HG02970 (cell line): ENCODE measurements around the gene FBXL5.

Experiments used
- ATAC-seq: cut with Tn5 transposase; IDR thresholded peaks from one replicate; pipeline ENCODE4 v1.9.1; 2021; ENCODE audit warnings: mild to moderate bottlenecking, moderate library complexity, moderate number of reproducible peaks; ENCODE audit not compliant: unreplicated experiment, low FRiP score

Gene FBXL5

DNA sequence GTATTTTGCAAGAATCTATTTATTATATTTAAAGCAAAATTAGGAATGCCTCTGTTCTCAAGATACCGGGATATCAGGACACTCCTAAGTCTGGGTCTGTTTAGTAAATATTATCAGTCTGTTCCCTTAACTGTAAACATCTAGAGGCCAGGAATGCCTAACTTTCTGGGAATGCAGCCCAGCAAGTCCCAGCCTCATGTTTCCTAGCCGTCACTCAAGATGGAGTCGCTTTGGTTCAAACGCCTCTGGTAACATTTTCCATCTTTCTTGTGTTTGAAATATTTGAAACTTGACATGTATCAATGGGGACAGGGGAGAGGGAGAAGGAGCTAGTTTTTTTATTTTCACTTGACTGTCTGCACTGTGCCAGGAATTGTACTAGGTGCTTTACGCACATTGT, 85.4 kb downstream of the FBXL5 start:
- no peak for ATAC-seq

DNA sequence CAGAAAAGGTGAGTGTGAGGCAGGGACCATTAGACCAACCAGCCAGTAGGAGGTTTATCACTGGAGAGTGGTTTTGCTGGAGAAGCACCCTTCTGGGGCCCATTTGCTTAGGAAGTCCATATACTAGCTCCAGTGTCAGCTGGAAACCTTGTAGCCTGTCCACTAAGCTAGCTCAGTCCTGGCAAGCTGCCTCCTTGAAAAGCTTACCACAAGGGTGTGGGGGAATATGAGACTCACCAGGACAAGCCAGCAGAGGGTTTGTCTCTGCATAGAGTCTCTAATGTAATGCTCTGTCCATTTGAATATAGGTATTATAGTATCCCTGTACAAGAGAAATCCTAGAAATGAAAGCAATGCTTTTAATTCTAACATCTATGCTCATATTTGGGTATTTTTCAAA, 86.3 kb downstream of the FBXL5 start:
- no peak for ATAC-seq

DNA sequence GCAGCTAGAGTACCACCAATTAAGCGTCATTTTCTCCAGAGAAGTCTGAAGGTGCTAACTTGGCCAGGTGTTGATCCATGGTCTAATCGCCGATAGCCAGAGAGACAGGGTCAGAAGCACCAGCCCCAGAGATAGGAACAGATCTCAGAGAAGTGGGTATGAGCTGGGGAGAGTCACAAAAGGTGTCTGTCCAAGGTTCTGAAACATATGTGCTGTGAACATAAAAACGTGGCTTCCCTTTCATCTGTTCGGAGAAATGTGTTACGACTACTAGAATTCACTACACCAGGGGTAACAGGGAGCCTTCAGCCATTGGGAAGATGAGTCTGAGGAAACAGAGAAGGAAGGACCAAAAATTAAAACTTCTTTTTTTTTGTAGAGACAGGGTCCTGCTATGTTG, 91.3 kb downstream of the FBXL5 start:
- no peak for ATAC-seq

DNA sequence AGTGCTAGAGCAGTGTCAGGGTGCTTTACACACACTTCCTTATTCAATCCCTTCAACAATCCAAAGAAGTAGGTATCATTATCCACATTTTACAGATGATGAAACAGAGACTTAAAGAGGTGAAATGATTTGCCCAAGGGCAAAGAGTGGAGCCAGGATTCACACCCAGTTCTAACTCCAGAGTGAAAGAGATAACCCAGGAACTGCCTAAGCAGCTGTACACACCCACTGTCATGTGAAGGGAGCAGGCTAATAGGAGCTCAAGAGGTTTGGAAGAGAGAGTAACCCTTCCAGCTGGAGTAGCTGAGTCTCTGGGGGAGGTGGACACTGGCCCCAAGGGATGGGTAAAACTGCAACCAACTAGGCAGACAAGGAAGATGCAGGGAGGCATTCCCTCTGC, 92.5 kb downstream of the FBXL5 start:
- ATAC-seq = no peak

DNA sequence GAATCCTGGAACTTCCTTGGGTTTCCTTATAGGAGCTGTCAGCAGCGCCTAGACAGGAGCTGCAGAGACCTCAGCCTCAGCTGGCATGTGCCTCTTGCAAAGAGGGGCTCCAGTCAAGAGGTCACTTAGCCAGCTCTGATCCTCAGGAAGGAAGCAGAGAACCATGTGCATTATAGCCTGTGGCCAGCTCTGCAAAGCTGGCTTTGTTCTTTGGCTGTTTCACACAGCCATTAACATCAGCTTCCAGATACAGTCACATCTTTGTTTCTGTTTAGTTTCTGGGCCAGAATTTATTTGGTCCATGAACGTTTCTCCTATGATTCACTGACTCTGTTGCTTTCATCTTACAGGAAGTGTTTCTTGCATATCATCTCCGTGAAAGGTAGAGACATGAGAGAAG, 93.0 kb downstream of the FBXL5 start:
- no peak for ATAC-seq

DNA sequence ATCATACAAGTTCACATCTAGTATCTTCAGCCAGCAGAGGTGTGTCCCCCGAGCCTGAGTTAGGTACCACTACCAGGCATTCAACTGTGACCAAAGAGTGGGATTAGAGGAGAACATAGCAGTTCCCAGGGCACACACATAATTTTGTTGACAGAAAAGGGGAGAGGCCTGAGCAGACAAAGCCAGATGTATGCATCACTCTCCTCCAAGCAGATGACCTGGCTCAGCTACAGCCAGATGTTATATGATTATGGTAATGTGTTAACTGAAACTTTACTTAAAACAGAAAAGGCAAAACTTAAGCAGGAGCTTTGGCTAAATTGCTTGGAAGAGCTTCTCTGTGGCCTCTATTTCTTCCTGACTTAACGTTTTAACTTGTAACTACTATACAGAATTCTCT, 96.6 kb downstream of the FBXL5 start:
- ATAC-seq = no peak

DNA sequence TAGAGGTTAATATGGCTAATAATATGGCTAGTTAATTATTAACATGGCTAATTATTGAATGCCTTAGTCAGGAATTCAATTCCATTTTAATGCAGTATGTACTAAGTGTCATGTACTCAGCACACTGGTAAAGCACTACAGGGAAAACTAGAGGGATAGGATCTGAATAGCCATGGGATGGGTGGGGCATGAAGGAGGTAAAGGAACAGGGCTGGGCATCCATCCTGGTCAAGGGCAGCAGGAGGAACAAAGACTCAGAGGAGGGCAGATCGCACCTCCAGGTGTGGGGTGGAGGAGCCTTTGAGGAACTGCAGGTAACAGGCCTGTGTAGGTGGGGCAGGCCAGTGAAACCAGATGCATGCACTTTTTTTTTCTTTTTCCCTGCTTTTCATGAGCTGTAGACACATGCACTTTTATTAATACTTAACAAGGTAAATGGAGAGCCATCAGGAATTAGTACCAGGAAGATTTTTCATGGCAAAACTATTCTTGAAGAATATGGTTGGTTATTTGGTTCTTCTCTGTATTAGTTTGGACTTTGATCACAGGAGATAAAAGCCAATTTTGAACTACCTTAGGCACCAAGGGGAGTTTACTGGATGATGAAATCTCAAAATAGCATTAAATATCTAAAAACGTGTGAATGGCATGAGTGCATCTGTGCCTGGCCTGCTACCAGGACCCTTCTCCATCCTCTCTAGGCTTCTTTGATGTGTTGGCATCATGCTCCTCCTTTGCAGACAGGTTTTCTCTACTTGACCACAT, 97.2 kb downstream of the FBXL5 start:
- no peak for ATAC-seq

DNA sequence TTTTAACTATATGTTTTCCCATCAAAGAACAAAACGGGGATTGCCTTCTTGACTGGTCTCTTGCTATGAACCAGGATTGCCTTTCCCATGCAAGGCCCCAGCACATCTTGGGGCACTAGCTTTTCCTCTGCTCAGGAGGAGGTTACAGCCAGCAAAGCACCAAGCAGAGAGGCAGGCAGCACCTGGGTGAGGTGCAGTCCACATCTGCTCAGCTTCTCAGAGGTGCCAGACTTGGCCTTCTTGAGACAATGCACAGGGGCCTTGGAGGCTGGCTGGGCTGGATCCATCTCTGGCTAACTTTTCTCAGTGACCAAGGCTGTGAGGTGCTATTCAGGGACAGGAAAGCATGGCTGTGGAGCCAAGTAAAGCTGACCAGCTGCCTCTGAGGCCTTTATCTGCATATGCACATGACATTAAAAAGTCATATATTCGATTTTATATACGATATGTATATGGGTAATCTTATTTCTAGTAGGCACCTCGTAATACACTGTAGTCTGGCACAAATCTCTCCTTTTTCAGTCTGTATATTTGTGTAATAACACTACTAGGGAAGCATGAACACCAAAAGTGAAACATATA, 98.6 kb downstream of the FBXL5 start:
- ATAC-seq = no peak
